ENCODE results near the gene GAREM1. TPM values are rescaled to one million over a fixed set of nuclear protein-coding genes. Genes with fewer than 3 reads are reported as not detected.

GAREM1 gene
- total and polyA plus RNA-seq, 2 donors (not counting 3 experiments of a cell fraction or from before 2014, with no cell fraction given): 0.69 to 1.0 TPM

DNA sequence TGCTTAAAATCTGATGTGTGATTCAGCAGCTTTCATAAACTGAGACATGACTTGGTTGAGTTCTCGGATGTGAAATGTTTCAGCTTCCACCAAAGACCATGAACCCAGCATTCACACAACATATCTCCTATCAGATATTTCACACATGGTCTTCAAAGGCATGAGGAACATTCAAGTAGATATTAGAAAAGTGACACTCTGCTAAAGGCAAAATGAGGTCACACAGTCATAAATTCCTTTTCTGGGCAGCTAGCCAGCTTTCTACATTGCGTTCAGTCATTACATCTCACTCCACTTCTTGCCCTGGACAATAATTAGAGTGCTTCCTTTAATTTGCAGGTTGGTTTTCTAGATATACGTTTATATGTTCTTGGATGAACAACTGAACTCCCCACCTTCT lies 96.7 kb downstream of the GAREM1 start:
- H3K9me3 ChIP-seq (replicated peaks; ENCODE audit: control insufficient read depth, insufficient read depth, low read length): no peaks in the 10 kb centered on the region
- H3K36me3 ChIP-seq (ENCODE audit: control insufficient read depth in 2 of 2, extremely low read depth in 1 of 2, insufficient read depth in 2 of 2, low read length in 2 of 2): no peaks in the 10 kb centered on the region
- no peaks in the 10 kb centered on the region for H3K9me1 ChIP-seq (replicated peaks; ENCODE audit: control insufficient read depth, extremely low read depth, insufficient read depth, low read length)
- H3K4me1 ChIP-seq (ENCODE audit: control insufficient read depth, extremely low read depth, insufficient read depth, low read length): peaks cover 3% of the 10 kb centered on the region
- TF ChIP-seq EZH2 (IDR thresholded peaks at IDR 0.05; ENCODE audit: borderline replicate concordance, low read depth, low read length, severe bottlenecking): no peak
- peak; percentile 42 for TF ChIP-seq JUN (IDR thresholded peaks at IDR 0.05; ENCODE audit: borderline replicate concordance, insufficient read depth, insufficient read length, low read depth)
- no peaks in the 10 kb centered on the region for H3K79me2 ChIP-seq (ENCODE audit: control insufficient read depth, insufficient read depth, low read length)
- peak; percentile 80 for FAIRE-seq
- intact Hi-C loops (cut with micrococcal nuclease): no loop called here
- H2AFZ ChIP-seq (ENCODE audit: low read depth, low read length): no peak overlapping the region
- no peak overlapping the region for H3K4me3 ChIP-seq (replicated peaks in 1 of 3; ENCODE audit: insufficient read depth in 1 of 3, low read depth in 1 of 3, low read length in 3 of 3)
- H3K27me3 ChIP-seq (ENCODE audit: control insufficient read depth in 2 of 2, insufficient read depth in 2 of 2, low read length in 2 of 2): no peaks in the 10 kb centered on the region
- ChIA-PET POLR2A (no interaction called here), CTCF (interaction anchor here (0.8 to 2.9 kb wide), 2 partner anchors 9 to 18 kb away, joined by 4 to 9 read pairs; no protein-coding TSS in a partner anchor)
- H3K4me2 ChIP-seq (ENCODE audit: insufficient read depth, low read length): no peak overlapping the region
- no TSS peak for BruUV-seq (replicated peaks)
- dilution Hi-C loops (cut with MboI; ENCODE audit: extremely low pct_ligation_motif_present, low sequenced_read_pairs): no loop called here
- no peaks in the 10 kb centered on the region for H4K20me1 ChIP-seq (replicated peaks; ENCODE audit: control insufficient read depth, extremely low read depth, insufficient read depth, low read length)
- H3K9ac ChIP-seq (replicated peaks; ENCODE audit: extremely low read depth, insufficient read depth, low read length): no peak overlapping the region
- peak; percentile 89 for DNase-seq (ENCODE audit: low read depth, low spot score)
- no peak overlapping the region for H3K27ac ChIP-seq (ENCODE audit: insufficient read depth, low read depth, low read length)

DNA sequence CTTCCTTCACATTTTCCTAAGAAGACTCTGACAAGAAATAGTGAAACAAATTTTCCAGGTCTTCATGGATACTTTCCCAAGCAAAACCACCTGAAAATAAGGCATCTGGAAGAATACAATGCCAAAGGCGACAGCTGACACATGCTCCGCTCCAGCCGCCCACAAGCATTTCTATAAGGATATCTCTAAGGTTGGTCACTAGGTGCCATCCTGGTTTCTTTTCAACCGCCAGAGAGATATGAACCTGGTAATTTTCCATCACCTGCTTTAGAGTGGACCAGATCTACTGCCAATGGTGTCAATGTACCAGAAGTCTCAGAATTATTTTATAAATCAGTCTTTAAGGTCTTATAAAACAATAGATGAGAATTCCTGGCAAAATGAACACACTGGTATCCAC lies 97.2 kb downstream of the GAREM1 start:
- Histone ChIP-seq H3K27ac (ENCODE audit: insufficient read depth, low read depth, low read length) (no peak overlapping the region), H3K9ac (replicated peaks; ENCODE audit: extremely low read depth, insufficient read depth, low read length) (no peak overlapping the region), H3K9me1 (replicated peaks; ENCODE audit: control insufficient read depth, extremely low read depth, insufficient read depth, low read length) (no peaks in the 10 kb centered on the region), H3K36me3 (ENCODE audit: control insufficient read depth in 2 of 2, extremely low read depth in 1 of 2, insufficient read depth in 2 of 2, low read length in 2 of 2) (no peaks in the 10 kb centered on the region), H3K4me3 (replicated peaks in 1 of 3; ENCODE audit: insufficient read depth in 1 of 3, low read depth in 1 of 3, low read length in 3 of 3) (no peak overlapping the region), H3K27me3 (ENCODE audit: control insufficient read depth in 2 of 2, insufficient read depth in 2 of 2, low read length in 2 of 2) (no peaks in the 10 kb centered on the region), H2AFZ (ENCODE audit: low read depth, low read length) (no peak overlapping the region), H3K4me1 (ENCODE audit: control insufficient read depth, extremely low read depth, insufficient read depth, low read length) (peaks cover 3% of the 10 kb centered on the region), H3K4me2 (ENCODE audit: insufficient read depth, low read length) (no peak overlapping the region), H3K9me3 (replicated peaks; ENCODE audit: control insufficient read depth, insufficient read depth, low read length) (no peaks in the 10 kb centered on the region), H3K79me2 (ENCODE audit: control insufficient read depth, insufficient read depth, low read length) (no peaks in the 10 kb centered on the region), H4K20me1 (replicated peaks; ENCODE audit: control insufficient read depth, extremely low read depth, insufficient read depth, low read length) (no peaks in the 10 kb centered on the region)
- dilution Hi-C loops (cut with MboI; ENCODE audit: extremely low pct_ligation_motif_present, low sequenced_read_pairs): no loop called here
- no peak for FAIRE-seq
- TF ChIP-seq, protein P1, sequence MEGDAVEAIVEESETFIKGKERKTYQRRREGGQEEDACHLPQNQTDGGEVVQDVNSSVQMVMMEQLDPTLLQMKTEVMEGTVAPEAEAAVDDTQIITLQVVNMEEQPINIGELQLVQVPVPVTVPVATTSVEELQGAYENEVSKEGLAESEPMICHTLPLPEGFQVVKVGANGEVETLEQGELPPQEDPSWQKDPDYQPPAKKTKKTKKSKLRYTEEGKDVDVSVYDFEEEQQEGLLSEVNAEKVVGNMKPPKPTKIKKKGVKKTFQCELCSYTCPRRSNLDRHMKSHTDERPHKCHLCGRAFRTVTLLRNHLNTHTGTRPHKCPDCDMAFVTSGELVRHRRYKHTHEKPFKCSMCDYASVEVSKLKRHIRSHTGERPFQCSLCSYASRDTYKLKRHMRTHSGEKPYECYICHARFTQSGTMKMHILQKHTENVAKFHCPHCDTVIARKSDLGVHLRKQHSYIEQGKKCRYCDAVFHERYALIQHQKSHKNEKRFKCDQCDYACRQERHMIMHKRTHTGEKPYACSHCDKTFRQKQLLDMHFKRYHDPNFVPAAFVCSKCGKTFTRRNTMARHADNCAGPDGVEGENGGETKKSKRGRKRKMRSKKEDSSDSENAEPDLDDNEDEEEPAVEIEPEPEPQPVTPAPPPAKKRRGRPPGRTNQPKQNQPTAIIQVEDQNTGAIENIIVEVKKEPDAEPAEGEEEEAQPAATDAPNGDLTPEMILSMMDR (IDR thresholded peaks at IDR 0.05; ENCODE audit: extremely low read depth in 1 of 2, insufficient read depth in 1 of 2, low read depth in 1 of 2, low read length in 2 of 2): no peak
- no peak for TF ChIP-seq GATA2 (IDR thresholded peaks at IDR 0.05; ENCODE audit: insufficient read depth, insufficient read length, low read depth, low read length)
- TF ChIP-seq JUN (IDR thresholded peaks at IDR 0.05; ENCODE audit: borderline replicate concordance, insufficient read depth, insufficient read length, low read depth): no peak
- no peak for TF ChIP-seq POLR2AphosphoS5 (IDR thresholded peaks at IDR 0.05; ENCODE audit: insufficient read depth, low read depth, low read length)
- no peak for TF ChIP-seq POLR2A (IDR thresholded peaks at IDR 0.05; ENCODE audit: low read depth, low read length)
- no peak for TF ChIP-seq MYC (IDR thresholded peaks at IDR 0.05; ENCODE audit: low read depth, low read length)
- TF ChIP-seq FOS (IDR thresholded peaks at IDR 0.05; ENCODE audit: borderline replicate concordance, insufficient read depth, low read length): no peak
- TF ChIP-seq, protein P2, sequence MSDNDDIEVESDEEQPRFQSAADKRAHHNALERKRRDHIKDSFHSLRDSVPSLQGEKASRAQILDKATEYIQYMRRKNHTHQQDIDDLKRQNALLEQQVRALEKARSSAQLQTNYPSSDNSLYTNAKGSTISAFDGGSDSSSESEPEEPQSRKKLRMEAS (IDR thresholded peaks at IDR 0.05; ENCODE audit: insufficient read depth, insufficient read length): no peak
- TF ChIP-seq EZH2 (IDR thresholded peaks at IDR 0.05; ENCODE audit: borderline replicate concordance, low read depth, low read length, severe bottlenecking): no peak
- POLR2A ChIA-PET: no interaction called here
- CTCF ChIA-PET: interaction anchor here (0.8 to 2.9 kb wide), 3 partner anchors 10 to 97 kb away, joined by 4 to 9 read pairs (median 7); partner anchors contain the start of gene GAREM1
- DNase-seq (ENCODE audit: low read depth, low spot score): no peak
- intact Hi-C loops (cut with micrococcal nuclease): no loop called here
- no TSS peak for BruUV-seq (replicated peaks)

Data from endothelial cell of umbilical vein (primary cell).